Brain pericyte (primary cell): ENCODE data around the gene PRRT1B.

ENCODE experiments used
- DNase-seq: peaks from one replicate; pipeline ENCODE4 v3.0.0-alpha.2; 2012; ENCODE audit warnings: low read depth, low spot score

The PRRT1B gene

DNA sequence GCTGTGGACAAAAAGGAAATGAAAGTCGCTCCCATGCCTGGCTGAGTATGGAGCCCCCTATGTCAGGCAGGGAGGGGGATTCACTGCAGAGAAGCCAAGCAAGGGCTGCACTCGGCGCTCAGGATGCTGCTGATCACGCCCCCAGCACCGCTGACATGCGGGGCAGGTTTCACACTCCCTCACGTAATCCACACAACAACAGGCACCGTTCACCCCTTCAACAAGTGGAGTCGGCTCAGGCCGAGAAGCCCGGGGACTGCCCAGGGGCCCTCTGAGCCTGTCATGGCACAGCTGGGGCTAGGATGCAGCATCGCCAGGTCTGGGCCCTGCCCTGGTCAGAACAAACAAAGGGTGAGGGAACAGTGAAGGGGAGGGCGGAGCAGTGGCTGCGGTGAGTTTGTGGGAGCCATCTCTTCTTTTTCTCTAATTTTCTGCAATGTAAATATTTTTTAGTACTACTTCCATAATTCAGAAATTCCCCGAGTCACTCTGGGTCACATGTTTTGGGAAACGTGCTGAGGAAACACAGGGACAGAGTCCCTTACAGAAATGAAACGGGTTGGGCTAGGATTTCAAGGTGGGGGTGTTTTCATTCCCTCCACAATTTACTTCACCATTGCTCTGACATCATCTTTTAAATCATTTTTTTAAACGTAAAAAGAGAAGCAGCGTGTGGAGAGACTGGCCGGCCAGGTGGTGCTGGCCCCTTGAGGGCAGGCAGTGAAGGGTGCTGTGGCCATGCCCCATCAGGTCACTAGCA, 49.8 kb downstream of the PRRT1B start:
- DNase-seq: no peak

DNA sequence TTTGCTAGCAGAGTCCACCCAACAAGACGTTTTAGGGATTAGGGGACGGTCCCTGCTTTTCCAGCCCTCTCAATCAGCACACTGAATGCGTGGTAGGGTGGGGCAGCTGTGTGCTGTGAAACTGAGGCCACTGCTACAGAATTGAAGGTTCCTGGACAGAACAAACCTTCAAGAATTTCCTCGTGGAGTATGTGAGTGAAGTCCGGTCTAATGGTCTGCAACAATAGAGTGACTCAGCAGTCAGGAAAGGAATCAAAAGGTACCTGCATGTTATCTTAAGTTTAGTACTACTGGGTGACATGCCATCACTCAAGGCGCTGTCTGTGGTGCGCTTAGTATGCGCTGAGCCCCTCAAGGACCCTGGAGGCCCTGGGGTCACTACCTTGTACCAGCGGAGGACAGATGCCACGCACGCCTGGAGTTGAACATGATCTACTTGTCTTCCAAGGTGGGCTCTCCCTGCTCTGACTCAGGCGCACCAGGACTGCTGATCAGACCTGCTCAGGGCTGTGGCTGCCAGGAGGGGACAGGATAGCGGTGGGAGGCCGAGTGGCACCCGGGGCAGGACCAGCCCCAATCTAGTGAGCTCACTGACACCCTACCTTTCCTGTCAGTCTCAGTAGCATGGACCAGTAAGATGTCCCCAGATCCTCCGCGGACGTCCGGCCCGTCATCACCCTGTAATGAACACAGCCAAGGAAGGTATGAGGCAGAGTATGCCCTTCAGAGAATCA, 50.5 kb downstream of the PRRT1B start:
- no peak for DNase-seq

DNA sequence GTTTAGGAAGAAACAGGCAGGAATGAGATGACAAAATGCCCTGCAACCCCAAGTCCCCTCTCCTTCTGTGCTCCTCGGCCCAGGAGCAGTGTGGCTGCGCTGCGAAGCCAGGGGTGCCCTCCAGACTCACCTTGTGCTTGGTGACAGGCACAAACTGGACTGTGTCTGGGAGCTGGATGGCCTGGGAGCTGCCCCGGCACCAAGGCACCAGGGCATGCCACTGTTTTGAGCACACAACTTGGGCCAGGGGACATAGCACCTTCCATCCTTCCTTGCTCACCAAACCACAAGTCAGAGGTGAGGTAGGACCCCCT, 51.1 kb downstream of the PRRT1B start:
- DNase-seq: no peak

DNA sequence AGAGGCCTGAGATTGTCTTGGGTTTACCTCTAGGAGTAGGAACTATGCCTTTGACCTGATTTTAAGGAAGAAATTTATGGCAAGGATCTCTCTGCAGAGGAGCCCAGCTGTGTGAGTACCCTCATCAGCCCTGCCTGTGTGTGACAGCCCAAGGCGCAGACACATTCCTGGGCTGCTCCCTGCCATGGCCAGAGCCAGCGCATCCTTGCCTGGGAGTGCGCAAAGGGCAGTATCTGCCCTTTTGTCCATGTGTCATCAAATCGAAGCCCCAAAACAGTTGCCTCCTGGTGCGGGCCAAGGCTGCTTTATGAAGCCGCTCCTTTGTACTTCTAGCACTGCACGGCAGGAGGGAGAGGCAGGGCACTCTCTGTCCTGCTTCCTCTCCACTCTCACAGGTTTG, 51.9 kb downstream of the PRRT1B start:
- no peak for DNase-seq

DNA sequence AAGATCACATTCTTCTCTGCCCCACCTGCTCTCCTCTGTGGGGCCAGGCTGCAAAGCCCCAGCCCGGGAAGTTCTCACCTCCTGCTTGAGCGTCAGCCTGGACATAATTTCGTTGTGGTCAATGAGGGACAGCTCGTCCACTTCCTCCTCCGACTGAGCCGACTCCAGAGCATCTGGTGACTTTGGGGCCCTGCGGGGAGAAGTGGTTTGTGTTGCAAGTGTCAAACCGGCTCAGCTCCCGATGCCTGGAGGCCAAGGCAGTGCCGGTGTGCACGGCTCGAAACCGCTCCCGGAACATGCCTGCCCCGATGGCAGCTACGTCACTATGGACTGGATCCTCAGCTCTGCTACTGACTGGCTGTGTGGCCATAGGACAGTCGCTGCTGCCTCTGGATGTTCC, 52.8 kb downstream of the PRRT1B start:
- DNase-seq: no peak

DNA sequence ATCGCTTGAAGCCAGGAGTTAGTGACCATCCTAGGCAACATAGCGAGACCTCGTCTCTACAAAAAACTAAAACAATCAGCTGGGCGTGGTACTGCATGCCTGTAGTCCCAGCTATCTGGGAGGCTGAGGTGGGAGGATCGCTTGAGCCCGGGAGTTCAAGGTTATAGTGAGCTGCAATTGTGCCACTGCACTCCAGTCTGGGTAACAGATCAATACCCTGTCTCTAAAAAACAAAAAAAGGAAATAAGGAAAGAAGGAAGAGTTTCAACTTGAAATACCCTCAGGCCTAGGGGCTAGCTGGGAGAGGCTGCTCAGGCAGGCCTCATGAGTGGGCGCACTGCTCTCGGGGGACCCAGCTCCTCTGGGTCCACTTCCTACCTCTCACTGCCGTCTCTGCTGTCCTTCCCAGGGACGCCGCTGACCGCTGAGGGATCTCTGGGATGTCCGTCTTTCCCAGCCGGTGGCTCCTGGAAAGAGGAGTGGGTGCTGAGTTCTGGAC, 56.4 kb downstream of the PRRT1B start:
- no peak for DNase-seq

DNA sequence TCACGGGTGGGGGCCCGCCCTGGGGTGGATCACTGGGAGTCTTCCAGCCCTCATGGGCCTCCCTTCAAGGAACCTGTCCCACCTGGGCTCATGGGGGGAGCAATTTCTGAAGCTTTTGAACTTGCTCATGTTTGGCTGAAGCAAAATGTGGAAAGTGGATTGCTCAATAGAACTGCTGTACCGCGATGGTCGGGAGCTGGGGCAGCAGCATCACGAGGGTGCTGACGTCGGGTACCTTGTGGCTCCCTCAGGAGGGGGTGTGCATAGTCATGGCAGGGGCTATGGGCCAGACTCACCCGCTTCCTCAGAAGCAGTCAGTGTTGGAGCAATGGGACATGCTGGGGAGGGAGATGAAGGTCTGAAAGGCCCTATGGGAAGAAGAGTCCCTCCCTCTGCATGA, 57.9 kb downstream of the PRRT1B start:
- no peak for DNase-seq

DNA sequence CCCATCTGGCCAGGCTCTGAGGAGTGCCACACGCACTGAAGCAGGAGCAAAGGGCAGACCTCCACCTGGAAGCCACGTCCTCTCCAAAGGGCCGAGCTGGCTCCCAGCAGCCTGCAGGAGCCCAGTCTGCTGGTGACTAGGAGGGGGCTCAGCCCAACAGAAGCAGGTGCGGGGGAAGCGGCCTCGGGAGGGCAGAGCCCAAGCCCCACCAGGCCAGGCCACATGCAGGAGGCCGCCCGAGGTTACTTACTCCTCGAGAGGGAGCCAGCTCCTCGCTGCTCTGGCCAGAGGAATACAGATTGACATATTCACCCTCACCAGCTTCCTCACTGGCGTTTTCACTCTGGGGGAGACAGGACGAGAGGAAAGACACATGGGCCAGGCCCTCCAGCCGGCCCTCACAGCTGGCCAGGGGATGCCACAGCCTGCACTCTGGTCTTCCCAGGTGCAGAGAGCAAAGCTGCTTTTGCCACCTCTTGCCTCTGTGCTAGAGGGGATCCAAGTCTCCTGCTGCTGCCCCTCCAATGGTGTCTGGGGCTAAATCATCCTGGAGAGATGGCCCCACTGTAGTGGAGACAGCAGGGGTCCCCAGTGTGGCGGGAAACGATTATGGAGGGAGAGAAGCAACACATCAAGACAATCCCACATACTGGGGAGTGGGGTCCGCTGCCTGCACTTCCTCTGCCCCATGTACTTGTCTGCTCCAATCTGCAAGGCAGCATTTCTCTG, 58.6 kb downstream of the PRRT1B start:
- no peak for DNase-seq

DNA sequence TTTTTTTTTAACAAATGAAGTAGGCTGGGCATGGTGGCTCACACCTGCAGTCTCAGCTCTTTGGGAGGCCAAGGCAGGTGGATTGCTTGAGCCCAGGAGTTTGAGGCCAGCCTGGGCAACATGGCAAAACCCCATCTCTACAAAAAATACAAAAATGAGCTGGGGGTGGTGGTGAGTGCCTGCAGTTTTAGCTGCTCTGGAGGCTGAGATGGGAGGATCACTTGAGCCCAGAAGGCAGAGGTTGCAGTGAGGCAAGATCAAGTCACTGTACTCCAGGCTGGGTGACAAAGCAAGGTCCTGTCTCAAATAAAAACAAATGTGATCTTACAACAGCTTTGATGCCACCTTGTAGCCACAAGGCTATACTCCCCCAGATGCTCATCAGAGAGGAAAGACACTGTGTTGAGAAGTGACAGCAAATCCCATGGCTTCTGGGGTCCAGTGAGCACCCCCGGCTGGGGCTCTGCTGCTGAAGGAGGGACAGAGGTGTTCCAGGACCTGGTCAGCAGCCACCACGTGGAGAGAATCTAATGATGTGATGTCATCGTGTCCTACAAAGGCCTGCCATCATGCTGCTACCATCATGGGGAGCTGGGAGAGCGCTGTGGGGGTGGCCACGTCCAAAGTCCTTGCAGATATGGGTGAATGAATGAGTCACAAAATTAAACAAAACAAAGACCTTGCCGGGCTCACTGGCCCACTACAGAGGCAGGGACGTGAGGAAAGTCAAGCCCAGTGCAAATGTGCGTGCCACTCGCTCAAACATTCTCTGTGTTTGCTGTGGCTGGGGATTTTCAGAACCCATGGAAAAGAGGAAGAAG, 60.7 kb downstream of the PRRT1B start:
- DNase-seq: no peak

DNA sequence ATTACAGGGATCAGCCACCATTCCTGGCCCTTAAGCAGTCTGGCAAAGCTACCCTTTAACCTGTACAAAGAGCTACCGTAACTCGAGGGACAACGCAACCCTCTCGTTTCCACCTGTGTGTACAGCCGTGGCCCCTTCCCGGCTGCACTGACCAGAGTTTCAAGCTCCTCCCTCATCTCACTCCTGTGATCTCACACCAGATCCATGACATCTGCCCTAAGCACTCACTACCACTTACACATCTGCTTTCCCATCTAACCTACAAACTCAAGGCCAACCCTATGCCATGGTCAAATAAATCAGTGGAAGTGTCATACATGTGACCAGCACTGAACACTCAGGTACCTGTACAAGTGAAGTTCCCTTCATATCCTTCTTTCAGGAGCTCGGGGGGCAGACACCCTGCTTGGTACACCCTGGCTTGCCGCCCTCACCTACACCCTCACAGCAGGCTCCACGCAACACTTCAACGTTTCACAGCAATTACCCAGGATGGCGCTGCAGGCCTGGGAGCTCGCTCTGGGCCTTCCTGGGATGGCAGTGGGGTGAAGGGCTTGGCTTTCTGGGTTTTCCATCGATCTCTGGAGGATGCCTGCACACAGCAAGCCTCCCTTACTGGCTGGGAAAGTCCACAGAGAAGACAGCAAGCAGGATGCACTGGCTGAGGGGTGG, 61.7 kb downstream of the PRRT1B start:
- DNase-seq: no peak

DNA sequence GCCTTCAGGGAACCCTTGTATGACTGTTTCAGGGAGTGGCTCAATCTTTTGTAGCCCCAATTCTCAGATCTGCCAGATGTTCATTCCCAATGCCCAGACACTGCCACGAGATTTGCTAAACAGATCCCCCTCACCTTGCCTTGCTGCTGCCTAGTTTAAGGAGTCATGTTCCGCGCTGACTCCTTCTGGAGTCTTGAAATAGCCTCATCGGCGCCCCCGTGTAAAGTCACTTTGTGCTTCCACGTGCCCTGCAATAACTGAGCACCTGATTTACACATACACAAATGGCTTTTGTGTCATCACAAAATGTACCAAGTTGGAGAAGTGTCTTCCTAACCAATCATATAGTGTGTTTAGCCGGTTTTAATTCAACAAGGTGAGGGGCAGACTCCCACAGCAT, 62.3 kb downstream of the PRRT1B start:
- no peak for DNase-seq

DNA sequence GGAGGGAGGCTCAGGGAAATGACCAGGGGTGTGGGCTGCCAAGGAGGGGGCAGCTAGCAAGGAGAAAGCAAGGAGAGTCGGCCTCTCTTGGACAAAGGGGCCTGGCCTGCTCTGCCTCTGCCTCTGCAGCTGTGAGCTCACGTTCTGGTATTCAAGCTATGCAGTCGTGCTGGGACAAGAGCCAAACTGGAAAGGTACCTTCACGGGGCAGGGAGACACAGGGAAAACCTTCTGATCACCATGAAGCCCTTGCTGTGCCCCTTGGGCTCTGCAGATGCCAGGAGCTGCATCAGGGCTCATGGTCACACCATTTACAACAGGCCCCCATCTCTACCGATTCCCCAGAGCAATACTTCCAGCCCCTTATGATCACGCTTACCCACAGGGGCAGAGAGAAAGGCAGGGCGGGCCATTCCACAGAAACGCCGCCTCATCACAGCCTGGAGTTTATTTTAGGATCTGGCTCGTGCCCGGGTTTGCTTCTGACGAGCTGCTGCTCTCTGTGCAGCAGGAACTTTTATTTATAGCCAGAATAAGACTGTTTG, 63.2 kb downstream of the PRRT1B start:
- DNase-seq: peak; percentile 18
